Activated CD8-positive, alpha-beta memory T cell treated with anti-CD3 and anti-CD28 coated beads, Interleukin-2, amount 50 U/mL, for 24 hours (primary cell): ENCODE results near the gene HPS3.
"Not testable (repeated sequence)": the region's sequence is repeated elsewhere in the genome, so short reads cannot be mapped to it uniquely, and the experiment has no call there.

Experiments used
- DNase-seq: peaks from one replicate; pipeline ENCODE4 v3.0.0-alpha.2; 2020; ENCODE audit errors: extremely low read depth

Gene HPS3

DNA sequence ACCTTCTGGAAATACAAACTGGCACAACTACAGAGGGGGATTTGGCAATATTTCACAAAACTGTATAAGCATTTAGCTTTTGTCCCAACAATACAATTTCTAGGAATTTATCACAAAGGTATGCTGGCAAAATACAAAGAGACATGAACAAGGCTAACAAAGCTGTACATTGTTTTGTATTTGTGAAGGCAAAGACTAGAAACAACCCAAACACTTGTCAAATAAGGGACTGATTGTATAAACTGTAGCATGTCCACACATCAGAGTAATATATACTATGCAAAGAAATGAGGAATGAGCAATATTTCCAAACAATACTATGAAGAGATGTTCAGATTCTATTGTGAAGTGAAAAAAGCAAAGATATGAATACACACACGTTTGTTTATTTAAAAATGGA lies 65.8 kb downstream of the HPS3 start:
- DNase-seq: no peak

DNA sequence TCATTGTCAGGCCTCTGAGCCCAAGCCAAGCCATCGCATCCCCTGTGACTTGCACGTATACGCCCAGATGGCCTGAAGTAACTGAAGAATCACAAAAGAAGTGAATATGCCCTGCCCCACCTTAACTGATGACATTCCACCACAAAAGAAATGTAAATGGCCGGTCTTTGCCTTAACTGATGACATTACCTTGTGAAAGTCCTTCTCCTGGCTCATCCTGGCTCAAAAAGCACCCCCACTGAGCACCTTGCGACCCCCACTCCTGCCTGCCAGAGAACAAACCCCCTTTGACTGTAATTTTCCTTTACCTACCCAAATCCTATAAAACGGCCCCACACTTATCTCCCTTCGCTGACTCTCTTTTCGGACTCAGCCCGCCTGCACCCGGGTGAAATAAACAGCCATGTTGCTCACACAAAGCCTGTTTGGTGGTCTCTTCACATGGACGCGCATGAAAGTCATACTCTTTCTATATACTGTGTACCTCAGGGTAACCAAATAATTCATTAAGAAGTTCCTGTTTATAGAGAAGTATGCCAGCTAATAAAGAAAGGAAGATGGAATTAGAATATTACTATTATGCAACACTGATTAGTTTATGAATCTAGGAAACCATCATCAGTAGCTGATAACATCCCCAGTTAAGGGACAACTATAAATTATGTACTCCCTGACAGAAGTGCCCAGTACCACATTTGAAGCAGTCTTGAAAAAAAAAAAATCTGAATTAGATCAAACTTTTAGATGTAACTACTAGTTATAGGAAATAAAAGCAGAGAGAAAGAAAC lies 67.6 kb downstream of the HPS3 start:
- not testable (repeated sequence) for DNase-seq

DNA sequence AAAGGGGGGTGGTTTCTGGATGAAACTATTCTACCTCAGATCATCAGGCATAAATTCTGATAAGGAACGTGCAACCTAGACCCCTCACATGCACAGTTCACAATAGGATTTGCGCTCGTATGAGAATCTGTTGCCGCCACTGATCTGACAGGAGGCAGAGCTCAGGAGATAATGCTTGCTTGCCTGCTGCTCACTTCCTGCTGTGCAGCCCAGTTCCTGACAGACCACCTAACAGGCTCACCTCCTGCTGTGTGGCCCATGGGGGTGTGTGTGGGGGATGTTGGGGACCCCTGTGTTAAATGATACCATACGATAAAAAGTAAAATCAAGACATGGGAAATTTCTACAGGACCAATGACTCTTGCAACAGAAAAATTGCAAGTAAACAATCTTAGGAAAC lies 68.2 kb downstream of the HPS3 start:
- no peak for DNase-seq

DNA sequence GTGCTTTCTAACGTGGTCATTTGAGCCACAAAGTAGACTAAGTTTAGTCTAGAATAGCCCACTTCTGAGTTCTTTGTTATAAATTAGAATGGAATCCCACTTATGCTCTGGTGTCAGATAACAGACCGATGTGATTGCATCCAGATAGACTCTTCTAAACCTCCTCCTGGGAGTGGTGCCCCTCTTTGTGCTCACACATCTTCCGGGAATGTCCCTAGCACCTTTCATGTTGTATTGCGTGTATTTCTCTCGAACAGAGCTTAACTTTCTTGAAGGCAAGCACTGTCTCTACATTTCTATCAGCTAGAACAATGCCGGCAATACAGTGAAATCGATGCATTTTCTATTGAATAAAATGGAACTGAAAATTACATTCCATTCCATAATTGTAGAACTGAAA lies 69.2 kb downstream of the HPS3 start:
- DNase-seq: no peak

DNA sequence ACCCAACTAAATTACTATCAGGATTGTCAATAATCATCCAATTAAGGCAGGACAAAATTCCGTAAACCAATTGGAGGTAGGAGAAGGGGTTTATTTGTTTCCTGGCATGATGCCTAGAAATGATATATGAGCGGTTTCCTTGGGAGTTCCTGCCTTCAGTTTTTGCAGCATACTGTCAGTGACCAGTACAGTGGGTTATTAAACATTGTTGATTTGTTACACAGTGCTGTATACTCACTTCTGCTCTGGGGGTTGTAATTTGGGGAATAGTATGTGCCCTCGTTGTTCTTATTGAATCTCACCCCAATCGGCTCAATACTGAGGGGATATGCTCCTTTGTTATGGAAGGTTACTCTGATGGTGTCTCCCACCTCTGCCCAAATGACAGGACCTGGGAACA lies 70.0 kb downstream of the HPS3 start:
- DNase-seq: no peak

DNA sequence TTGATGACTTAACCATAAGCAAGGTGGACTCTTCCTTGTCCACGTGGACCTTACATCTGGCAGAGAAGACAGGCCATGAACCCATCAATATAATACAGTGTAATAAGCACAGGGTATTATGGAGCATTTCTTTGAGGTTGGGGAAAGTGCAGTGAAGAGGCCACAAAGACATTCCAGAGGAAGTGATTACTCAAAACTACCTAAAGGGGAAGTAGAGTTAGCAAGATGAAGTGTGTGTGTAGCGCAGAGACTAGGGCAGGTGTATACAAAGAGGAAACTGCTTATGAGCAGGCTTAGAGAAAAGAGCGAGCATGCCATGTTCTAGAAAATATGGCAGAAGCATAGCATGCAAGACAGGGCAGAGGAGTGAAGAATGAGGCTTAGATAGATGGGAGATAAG lies 74.3 kb downstream of the HPS3 start:
- DNase-seq: no peak

DNA sequence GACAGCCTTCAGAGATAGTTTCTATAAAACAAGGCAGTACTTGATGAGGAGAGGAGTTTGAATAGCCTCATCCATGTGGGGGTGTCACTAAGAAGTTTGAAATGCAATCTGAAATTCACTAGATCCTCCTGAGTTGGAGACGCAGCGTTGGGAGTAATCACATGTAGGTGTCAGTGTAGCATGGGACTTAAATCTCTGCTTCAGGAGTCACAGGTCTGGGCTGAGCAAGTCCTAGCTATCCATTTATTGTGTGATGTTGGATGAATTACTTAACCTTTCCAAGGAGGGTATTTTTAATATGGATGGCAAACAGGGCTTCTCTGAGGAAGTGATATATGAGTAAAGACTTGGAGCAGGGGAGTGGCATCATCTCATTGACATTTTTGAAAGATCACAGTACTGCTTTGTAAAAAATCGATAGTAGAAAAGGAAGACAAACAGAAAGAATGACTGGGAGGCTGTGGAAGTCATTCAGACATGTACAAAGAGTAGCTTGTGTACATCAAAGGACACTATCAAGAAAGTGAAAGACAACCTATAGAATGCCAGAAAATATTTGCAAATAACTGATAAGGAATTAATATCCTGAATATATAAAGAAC lies 75.1 kb downstream of the HPS3 start:
- DNase-seq: no peak

DNA sequence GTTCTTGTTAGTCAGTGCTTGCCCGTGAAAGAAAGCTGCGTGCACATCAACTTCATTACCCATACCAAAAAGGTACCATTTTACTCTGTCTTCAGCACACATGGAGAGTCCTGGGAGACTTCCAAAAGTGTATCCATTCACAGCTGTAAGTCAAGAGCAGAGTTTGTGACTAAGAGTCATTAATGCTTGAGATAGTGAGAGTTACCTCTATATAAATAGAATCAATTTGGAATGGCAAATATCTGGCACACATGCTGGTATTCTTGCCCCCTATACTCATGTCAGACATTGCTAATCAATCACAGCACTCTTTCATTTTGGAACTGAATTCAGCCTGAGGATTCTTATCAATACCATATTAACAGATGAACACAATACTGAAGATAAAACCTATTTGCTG lies 78.0 kb downstream of the HPS3 start:
- DNase-seq: no peak

DNA sequence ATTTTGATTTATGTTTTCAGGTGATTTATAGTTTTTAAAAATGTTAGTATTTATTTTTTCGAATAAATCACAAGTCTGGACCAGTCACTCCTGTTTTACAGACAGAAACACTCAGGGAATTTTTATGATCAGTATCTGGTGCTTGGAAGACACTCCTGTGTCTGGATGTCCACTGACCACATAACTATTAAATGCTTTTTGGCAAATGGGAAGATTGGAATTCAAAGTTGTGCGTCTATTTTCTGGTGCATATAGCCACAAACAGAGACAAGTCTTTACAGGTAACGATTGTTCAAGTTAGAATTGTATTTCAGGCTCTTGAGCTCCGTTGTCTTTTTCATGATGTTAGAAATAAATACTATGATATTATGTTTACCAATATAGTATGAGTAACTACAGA lies 80.0 kb downstream of the HPS3 start:
- DNase-seq: no peak

DNA sequence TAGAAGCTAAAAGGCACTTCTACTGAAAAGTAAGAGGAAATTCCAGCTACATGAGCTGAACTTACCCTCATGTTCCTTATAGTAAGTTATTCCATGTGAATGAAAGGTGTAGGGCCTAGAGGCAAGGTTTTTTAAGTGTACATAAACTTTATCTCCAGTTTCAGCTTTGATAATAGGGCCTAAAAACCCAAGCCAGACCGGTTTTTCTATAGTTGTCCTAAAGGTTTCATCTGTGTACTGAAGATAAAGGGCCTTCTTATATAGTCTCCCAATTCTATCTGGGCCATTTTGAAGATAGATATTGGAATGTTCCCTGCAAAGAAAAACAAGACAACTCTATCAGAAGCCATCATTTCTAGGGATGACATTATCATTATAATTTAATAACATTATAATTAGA lies 82.9 kb downstream of the HPS3 start:
- DNase-seq: no peak

DNA sequence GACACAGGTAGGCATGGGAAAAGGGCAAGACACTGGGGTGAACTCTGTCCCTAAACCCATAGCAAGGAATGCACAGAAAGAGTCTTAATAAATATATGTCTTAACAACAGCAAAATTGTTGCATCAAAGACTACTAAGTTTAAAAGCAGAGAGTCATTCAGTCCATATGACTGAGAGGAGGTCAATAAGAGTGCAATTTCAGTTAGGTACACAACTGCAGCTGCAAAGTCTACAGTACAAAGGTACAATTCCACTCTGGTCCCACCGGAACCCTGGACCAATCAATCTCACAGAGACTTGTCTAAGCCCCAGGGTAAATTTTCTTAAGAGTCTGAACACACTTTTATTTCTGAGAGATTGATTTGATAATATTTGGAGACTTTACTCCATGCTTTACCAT lies 85.3 kb downstream of the HPS3 start:
- no peak for DNase-seq

DNA sequence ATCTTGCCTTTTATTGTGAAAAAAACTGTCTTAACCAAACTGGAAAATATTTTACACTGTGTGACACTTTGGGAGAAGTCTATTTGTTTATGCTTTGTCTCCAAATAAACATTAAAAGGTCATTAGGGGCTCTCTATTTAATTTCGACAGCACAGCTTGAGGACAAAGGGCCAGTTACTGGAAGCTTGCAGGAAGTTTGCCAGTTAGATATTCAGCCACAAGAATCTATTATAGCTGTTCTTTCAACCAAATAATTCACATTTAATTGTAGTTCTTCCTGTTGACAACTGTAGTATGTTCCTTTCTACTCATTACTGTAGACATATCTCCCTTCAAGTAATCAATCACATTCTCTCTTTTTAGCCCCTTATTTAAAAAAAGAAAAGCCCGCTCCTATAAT lies 86.1 kb downstream of the HPS3 start:
- no peak for DNase-seq

DNA sequence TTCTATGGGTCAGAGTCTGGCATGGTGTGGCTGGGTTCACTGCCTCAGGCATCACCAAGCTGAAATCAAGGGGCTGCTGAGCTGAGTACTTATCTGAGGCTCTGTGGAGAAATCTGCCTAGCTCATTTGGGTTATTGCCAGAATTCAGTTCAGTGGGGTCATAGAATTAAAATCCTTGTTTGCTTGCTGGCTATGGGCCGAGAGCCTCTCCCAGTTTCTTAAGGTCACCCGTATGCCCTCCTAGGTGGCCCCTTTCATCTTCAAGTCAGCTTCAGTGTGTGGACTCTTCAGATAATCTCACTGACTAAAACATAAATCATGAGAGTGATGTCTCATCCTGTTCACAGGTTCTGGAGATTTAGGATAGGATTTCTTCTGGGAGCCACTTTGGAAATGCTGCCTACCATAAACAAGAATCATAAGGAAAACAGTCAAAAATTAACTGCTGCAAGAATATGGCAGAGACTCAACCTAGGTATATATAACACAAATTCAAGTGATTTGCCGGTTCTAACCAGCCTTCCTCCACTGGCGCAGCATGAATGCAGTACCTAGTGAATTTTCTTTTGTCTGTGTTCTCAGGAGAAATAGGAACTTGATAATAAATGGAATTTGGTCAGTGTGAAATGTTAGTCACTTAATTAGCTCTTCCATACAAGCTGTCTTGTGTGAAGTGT lies 86.9 kb downstream of the HPS3 start:
- DNase-seq: no peak

DNA sequence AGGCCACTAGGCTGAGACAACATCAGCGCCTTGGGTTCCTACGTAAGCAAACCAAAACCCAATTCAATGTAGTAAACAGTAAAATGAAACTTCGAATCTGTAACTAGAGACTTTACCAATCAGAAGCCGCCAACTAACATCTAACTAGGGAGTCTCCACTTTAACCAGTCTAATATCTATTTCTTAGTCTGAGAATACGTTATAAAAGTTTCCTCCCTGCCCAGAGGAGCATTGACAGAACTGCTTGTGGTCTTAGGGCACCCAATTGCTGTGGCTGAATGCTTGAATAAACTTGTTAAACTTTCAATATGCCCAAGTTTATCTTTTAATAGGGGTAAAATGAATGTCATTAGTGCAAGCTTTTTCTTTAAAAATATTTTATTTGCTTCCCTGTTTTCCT lies 87.9 kb downstream of the HPS3 start:
- DNase-seq: no peak

DNA sequence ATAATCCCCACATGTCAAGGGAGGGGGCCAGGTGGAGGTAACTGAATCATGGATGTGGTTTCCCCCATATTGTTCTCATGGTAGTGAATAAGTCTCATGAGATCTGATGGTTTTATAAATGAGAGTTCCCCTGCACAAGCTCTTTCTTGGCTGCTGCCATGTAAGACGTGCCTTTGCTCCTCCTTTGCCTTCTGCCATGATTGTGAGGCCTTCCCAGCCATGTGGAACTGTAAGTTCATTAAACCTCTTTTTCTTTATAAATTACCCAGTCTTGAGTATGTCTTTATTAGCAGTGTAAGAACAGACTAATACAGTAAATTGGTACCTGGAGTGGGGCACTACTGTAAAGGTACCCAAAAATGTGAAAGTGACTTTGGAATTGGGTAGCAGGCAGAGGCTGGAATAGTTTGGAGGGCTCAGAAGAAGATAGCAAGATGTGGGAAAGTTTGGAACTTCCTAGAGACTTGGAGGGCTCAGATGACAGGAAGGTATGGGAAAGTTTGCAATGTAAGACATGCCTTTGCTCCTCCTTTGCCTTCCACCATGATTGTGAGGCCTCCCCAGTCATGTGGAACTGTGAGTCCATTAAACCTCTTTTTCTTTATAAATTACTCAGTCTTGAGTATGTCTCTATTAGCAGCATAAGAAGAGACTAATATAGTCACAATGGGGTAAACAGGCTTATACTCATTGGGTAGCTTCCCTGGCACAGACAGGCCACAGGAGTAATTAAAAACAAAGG lies 90.1 kb downstream of the HPS3 start:
- not testable (repeated sequence) for DNase-seq

DNA sequence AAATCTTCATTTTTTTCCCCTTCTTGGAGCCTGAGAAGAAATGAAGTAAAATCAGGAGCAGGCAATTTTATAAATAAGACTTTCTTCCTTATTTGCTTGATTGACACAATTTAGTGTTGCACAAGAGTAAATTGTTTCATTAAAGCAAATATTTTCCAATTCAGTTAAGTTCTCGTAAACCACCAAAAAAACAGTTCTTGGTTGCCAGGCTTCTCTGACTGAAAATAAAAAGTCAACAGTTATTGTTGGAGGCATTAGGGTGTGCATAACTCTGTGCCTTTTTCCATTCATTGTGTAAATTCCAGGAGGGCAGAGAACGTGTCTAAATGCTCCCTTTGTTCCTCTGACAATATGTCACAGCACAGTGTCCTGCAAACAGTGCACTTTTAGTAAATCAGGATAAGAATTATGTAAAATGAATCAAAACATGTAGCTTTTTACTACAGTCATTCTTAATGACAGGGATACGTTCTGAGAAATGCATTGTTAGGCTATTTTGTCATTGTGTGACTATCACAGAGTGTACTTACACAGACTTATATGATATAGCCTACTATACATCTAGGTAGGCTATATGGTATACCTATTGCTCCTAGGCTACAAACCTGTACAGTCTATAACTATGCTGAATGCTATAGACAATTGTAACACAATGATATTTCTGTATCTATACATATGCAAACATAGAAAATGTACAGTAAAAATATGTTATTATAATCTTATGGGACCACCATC lies 92.5 kb downstream of the HPS3 start, which contains the start of gene CP:
Gene CP (minus strand): TSS at position 47 of the 735 bp plus-strand sequence. CDS start 37 bp downstream, at position 10.
- no peak for DNase-seq
